RWPE1 (cell line): ENCODE measurements around the gene PEMT.

Source experiments
- CTCF ChIA-PET: fragments of 350-600 bp; sonication (Branson Sonifier 250); formaldehyde crosslinking; extraction: SDS; loops from one replicate; lab custom pipeline; 2021; lab: Yijun Ruan, JAX
- POLR2A ChIA-PET: fragments of 400-600 bp; formaldehyde crosslinking; extraction: SDS; loops from one replicate; lab custom pipeline; 2020; ENCODE audit warnings: antibody characterized with exemption; ENCODE audit not compliant: low non-redundant PET; lab: Yijun Ruan, JAX
- DNase-seq: peaks from one replicate; pipeline ENCODE4 v3.0.0; 2012; ENCODE audit warnings: low spot score
- H3K27ac ChIP-seq: fragments of 450-650 bp; 2 replicates; pipeline ENCODE4 v1.5.1; 2017
- CTCF ChIP-seq: fragments of 450-650 bp; conservative IDR thresholded peaks from 2 replicates; pipeline ENCODE4 v1.5.1; 2017; ENCODE audit warnings: low read depth, mild to moderate bottlenecking

The PEMT gene

GRCh38 chr17:17540935-17541639 is 50.4 kb downstream of the PEMT start:
- no peak overlapping the region for H3K27ac ChIP-seq
- ChIA-PET CTCF (no interaction called here), POLR2A (no interaction called here)
- no peak for DNase-seq
- no peak for TF ChIP-seq CTCF

- TF ChIP-seq CTCF, result no peak
- POLR2A ChIA-PET, result no interaction called here
- no peak overlapping the region for H3K27ac ChIP-seq
- DNase-seq, result no peak
- CTCF ChIA-PET, result interaction anchor here (0.6 kb wide), 1 partner anchor 121 kb away, joined by 3 read pairs; no protein-coding TSS in a partner anchor
Measured at GRCh38 chr17:17540278-17540906, 51.1 kb downstream of the PEMT start.

DNA sequence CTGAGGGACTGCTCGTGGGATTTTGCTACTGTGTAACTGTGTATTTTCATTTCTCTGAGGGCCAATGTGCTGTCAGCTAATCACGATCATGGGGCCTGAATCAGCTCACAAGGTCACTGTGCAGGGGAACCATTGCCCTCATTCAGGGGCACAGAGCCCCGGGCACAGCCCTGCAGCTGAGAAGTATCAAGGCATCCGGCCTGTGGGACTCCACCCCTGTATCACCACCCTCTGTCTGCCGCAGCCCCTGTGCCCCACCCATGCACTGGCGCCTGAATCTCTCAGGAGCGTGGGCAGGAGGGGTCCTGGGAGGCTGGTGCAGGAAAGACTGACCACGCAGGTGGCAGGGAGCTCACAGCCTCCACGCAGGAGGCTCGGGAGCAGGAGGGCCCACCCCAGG is 51.9 kb downstream of the PEMT start:
- DNase-seq, result no peak
- TF ChIP-seq CTCF, result no peak
- CTCF ChIA-PET, result interaction anchor here (0.6 kb wide), 1 partner anchor 122 kb away, joined by 3 read pairs; no protein-coding TSS in a partner anchor
- H3K27ac ChIP-seq, result no peak overlapping the region
- POLR2A ChIA-PET, result no interaction called here

GRCh38 chr17:17538417-17539391 is 52.8 kb downstream of the PEMT start:
- ChIA-PET POLR2A (no interaction called here), CTCF (interaction anchor here (0.6 to 0.9 kb wide), 3 partner anchors 80 to 562 kb away, joined by 3 to 6 read pairs (median 3); no protein-coding TSS in a partner anchor)
- no peak for TF ChIP-seq CTCF
- no peak for DNase-seq
- no peak overlapping the region for H3K27ac ChIP-seq

DNA sequence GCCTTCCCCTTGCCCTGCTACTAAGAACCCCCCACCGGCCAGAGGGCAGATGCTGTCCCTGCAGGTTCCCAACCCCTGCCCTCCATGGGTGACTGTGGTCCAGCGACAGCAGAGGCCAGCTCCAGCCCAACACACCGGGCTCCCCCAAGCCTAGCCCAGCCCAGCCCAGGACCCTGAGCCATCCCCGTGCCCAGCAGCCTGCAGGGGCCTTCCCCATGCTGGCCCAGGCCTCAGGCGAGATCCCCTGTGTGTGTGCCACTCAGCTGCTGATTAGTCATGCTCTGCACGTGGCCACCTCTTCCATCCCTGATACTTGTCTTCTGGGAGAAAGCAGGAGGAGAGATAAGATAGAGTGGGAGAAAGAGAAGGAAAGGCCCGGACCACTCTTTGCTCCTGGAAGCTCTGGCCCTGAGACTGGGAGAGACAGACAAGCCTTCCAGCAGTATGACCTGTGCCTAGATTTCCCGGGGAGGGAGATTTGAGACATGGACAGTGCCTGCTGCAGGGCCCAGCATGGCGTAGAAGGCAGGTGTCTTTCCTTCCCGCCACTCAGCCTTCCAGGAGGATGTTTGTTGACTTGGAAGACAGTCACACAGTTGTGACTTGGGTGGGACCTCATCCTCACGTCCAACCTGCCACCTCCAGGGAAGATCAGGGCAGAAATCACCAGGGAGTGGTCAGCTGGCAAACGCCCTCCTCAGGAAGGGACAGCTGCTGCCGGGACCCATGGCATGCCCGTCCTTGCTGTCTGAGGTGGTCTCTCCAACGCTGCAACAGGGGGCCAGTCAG is 54.0 kb downstream of the PEMT start:
- ChIA-PET POLR2A (no interaction called here), CTCF (interaction anchor here (0.9 kb wide), 1 partner anchor 182 kb away, joined by 3 read pairs; no protein-coding TSS in a partner anchor)
- DNase-seq, result no peak
- TF ChIP-seq CTCF, result no peak
- no peak overlapping the region for H3K27ac ChIP-seq
